ENCODE results near the gene TMEM161A. TPM values are rescaled to one million over a fixed set of nuclear protein-coding genes. Genes with fewer than 3 reads are reported as not detected.

Gene TMEM161A
- total and polyA plus RNA-seq, 2 of the 13 experiments (the other 11 are each of a cell fraction or from before 2014, with no cell fraction given) = 25.9 to 31.4 TPM

DNA sequence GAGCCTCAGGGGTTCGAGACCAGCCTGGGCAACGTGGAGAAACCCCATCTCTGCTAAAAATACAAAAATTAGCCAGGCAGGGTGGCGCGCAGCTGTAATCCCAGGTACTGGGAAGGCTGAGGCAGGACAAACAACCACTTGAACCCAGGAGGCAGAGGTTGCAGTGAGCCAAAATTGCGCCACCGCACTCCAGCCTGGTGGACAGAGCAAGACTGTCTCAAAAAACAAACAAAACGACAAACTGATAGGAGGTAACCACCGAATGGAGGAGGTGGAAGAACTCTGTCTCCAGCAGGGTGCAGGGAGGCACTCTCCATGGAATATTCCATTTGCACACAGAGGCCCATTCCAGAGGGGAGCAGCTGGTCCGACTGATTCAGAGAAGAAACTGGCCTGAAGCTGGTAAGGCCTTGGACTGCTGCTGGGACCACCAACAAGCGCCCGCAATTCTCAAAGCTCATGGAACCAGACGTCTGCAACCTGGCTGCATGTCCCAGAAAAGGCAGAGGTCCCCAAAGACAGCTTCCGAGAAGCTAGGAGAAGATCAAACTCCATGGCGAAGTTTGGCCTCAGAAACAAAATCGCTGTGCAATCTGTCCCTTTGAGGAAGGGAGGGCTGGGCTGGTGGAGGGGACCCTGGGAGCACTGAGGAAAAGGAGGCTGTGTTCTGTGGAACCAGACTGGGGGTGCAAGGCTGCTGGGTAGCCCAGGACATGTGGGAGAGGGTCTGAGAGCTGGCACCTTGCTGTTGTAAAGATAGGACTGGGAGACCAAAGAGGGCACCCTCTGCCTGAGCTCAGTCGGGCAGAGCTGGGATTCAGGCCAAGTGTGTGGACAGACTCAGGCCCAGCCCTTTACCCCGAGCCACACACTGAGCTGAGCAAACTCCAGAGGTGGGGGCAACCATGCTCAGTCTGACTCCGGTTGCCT lies 39.3 kb downstream of the TMEM161A start (continued):
- TF ChIP-seq, protein P1, sequence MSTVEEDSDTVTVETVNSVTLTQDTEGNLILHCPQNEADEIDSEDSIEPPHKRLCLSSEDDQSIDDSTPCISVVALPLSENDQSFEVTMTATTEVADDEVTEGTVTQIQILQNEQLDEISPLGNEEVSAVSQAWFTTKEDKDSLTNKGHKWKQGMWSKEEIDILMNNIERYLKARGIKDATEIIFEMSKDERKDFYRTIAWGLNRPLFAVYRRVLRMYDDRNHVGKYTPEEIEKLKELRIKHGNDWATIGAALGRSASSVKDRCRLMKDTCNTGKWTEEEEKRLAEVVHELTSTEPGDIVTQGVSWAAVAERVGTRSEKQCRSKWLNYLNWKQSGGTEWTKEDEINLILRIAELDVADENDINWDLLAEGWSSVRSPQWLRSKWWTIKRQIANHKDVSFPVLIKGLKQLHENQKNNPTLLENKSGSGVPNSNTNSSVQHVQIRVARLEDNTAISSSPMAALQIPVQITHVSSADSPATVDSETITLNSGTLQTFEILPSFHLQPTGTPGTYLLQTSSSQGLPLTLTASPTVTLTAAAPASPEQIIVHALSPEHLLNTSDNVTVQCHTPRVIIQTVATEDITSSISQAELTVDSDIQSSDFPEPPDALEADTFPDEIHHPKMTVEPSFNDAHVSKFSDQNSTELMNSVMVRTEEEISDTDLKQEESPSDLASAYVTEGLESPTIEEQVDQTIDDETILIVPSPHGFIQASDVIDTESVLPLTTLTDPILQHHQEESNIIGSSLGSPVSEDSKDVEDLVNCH (CRISPR knock-in tag; IDR thresholded peaks at IDR 0.05) = no peak
- no peak for TF ChIP-seq NFYB (CRISPR knock-in tag; IDR thresholded peaks at IDR 0.05)
- TF ChIP-seq AKNA (CRISPR knock-in tag; IDR thresholded peaks at IDR 0.05; ENCODE audit: borderline replicate concordance) = no peak
- TF ChIP-seq REPIN1 (CRISPR knock-in tag; IDR thresholded peaks at IDR 0.05; ENCODE audit: borderline replicate concordance, low read depth) = peak; percentile 78
- TF ChIP-seq KLF12 (CRISPR knock-in tag; IDR thresholded peaks at IDR 0.05; ENCODE audit: borderline replicate concordance) = no peak
- peak; percentile 30; the same call in 1 of the 2 replicates for TF ChIP-seq TFDP1 (CRISPR knock-in tag; IDR thresholded peaks at IDR 0.05; ENCODE audit: borderline replicate concordance)
- no peak for TF ChIP-seq ONECUT2 (CRISPR knock-in tag; IDR thresholded peaks at IDR 0.05)
- TF ChIP-seq, protein P2, sequence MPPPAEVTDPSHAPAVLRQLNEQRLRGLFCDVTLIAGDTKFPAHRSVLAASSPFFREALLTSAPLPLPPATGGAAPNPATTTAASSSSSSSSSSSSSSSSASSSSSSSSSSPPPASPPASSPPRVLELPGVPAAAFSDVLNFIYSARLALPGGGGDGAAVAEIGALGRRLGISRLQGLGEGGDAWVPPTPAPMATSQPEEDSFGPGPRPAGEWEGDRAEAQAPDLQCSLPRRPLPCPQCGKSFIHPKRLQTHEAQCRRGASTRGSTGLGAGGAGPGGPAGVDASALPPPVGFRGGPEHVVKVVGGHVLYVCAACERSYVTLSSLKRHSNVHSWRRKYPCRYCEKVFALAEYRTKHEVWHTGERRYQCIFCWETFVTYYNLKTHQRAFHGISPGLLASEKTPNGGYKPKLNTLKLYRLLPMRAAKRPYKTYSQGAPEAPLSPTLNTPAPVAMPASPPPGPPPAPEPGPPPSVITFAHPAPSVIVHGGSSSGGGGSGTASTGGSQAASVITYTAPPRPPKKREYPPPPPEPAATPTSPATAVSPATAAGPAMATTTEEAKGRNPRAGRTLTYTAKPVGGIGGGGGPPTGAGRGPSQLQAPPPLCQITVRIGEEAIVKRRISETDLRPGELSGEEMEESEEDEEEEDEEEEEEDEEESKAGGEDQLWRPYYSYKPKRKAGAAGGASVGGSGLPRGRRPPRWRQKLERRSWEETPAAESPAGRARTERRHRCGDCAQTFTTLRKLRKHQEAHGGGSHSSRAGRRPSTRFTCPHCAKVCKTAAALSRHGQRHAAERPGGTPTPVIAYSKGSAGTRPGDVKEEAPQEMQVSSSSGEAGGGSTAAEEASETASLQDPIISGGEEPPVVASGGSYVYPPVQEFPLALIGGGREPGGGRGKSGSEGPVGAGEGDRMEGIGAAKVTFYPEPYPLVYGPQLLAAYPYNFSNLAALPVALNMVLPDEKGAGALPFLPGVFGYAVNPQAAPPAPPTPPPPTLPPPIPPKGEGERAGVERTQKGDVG (CRISPR knock-in tag; IDR thresholded peaks at IDR 0.05; ENCODE audit: borderline replicate concordance) = no peak
- no peak for TF ChIP-seq TBX3 (IDR thresholded peaks at IDR 0.05; ENCODE audit: borderline replicate concordance)
- no peak for TF ChIP-seq TCF7 (IDR thresholded peaks at IDR 0.05; ENCODE audit: low read depth)
- peak; percentile 93 for TF ChIP-seq CEBPB (IDR thresholded peaks at IDR 0.05; ENCODE audit: borderline replicate concordance, low read depth, low read length)
- TF ChIP-seq, protein P3, sequence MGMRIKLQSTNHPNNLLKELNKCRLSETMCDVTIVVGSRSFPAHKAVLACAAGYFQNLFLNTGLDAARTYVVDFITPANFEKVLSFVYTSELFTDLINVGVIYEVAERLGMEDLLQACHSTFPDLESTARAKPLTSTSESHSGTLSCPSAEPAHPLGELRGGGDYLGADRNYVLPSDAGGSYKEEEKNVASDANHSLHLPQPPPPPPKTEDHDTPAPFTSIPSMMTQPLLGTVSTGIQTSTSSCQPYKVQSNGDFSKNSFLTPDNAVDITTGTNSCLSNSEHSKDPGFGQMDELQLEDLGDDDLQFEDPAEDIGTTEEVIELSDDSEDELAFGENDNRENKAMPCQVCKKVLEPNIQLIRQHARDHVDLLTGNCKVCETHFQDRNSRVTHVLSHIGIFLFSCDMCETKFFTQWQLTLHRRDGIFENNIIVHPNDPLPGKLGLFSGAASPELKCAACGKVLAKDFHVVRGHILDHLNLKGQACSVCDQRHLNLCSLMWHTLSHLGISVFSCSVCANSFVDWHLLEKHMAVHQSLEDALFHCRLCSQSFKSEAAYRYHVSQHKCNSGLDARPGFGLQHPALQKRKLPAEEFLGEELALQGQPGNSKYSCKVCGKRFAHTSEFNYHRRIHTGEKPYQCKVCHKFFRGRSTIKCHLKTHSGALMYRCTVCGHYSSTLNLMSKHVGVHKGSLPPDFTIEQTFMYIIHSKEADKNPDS (CRISPR knock-in tag; IDR thresholded peaks at IDR 0.05) = no peak
- TF ChIP-seq YEATS4 (CRISPR knock-in tag; IDR thresholded peaks at IDR 0.05; ENCODE audit: borderline replicate concordance) = no peak; the same call in 1 of the 2 replicates
